HG03103 (cell line): ENCODE measurements around the gene DHRS9.
A peak's percentile ranks its signal among the peaks of the same experiment; 100 is the strongest.
"Not testable (repeated sequence)": the region's sequence is repeated elsewhere in the genome, so short reads cannot be mapped to it uniquely, and the experiment has no call there.

Experiments
- ATAC-seq: cut with Tn5 transposase; IDR thresholded peaks from one replicate; pipeline ENCODE4 v1.9.1; 2021; ENCODE audit warnings: low read depth; ENCODE audit not compliant: unreplicated experiment

The DHRS9 gene

GRCh38 chr2:169119851-169120250 is 50.5 kb downstream of the DHRS9 start:
- ATAC-seq, result no peak

GRCh38 chr2:169129703-169130243 is 60.4 kb downstream of the DHRS9 start:
- no peak for ATAC-seq

- no peak for ATAC-seq
Measured at GRCh38 chr2:169131587-169132512, 62.5 kb downstream of the DHRS9 start.

GRCh38 chr2:169134272-169134671 is 64.9 kb downstream of the DHRS9 start:
- ATAC-seq, result not testable (repeated sequence)

GRCh38 chr2:169136428-169136827 is 67.1 kb downstream of the DHRS9 start:
- not testable (repeated sequence) for ATAC-seq

- ATAC-seq, result no peak
Measured at GRCh38 chr2:169136885-169137534, 67.6 kb downstream of the DHRS9 start.

- no peak for ATAC-seq
Measured at GRCh38 chr2:169137924-169138323, 68.6 kb downstream of the DHRS9 start.

- ATAC-seq, result no peak
Measured at GRCh38 chr2:169139145-169139544, 69.8 kb downstream of the DHRS9 start.

GRCh38 chr2:169139993-169140767 is 70.8 kb downstream of the DHRS9 start:
- no peak for ATAC-seq

GRCh38 chr2:169141713-169142352 is 72.5 kb downstream of the DHRS9 start:
- ATAC-seq, result peak; percentile 58

- ATAC-seq, result no peak
Measured at GRCh38 chr2:169143998-169144397, 74.6 kb downstream of the DHRS9 start.
